BJ (cell line): Measurements from ENCODE around the gene FBXW5. TPM values are rescaled to one million over a fixed set of nuclear protein-coding genes. Genes with fewer than 3 reads are reported as not detected.

Experiments used
- CTCF ChIA-PET: fragments of 350-600 bp; formaldehyde crosslinking; extraction: SDS; loops from one replicate; lab custom pipeline; 2021; ENCODE audit warnings: antibody characterized with exemption, inconsistent platforms; lab: Yijun Ruan, JAX
- POLR2A ChIA-PET: fragments of 300-600 bp; sonication (Branson Sonifier 250); formaldehyde crosslinking; extraction: SDS; loops from one replicate; lab custom pipeline; 2021; ENCODE audit warnings: antibody characterized with exemption; lab: Charles Lee
- DNase-seq: peaks from one replicate; pipeline ENCODE4 v3.0.0-alpha.2; 2011; ENCODE audit warnings: low read depth
- H3K27me3 ChIP-seq: 2 replicates; pipeline ENCODE4 v1.6.0; 2011; ENCODE audit warnings: low read length; ENCODE audit not compliant: control insufficient read depth, insufficient read depth
- H3K36me3 ChIP-seq: 2 replicates; pipeline ENCODE4 v1.5.1; 2011; ENCODE audit warnings: low read length; ENCODE audit not compliant: control insufficient read depth, insufficient read depth
- H3K4me3 ChIP-seq: 2 replicates; pipeline ENCODE4 v1.5.1; 2011; ENCODE audit warnings: low read depth, mild to moderate bottlenecking, control low read depth, low read length
- polyA plus RNA-seq: library from polyadenylated mRNA; depleted of rRNA; stranded (reverse); fragments of >200 nt; gene quantifications from 2 replicates; pipeline ENCODE4 v1.2.3, GENCODE V29; 2011
- TF ChIP-seq, protein P1 (sequence below): IDR thresholded peaks from 2 replicates; pipeline ENCODE4 v1.5.1; 2011; ENCODE audit warnings: low read depth, mild to moderate bottlenecking, control low read depth, inconsistent platforms, low read length, moderate library complexity; ENCODE audit not compliant: insufficient read depth

Gene FBXW5
- polyA plus RNA-seq, 1 experiment = 71.9 TPM

DNA sequence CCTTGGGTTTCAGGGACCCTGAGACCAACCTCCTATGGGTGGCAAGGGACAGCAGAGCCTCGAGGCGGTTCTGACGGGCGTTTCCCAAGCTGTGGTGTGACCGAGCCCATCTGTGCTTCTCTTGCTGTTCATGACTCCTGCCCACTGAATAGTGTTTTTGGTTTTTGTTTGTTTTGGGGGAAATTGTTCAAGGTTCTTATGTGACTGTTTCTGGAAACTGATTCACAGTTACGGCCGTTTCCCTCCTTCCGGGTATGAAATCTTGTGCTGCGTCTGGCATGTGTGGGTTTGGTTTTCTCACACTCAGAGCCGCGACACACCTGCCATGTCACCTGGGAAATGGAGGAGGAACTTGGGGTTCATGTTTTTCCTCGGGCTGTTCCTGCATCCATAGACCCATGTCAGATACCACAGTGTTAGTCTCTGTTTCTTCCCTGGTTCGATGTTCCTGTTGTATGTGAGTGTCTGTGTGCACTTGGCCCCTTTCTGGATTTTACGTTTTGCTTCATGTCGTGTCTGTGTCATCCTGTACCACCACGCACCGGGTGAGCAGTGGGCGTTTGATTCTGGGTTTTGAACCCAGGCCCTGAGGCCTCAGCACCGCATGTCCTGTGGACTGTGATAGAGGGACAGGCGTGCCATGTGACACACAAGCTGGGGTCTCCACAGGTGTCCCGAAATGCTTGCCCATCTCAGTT, 28.8 kb downstream of the FBXW5 start:
- H3K4me3 ChIP-seq = no peak overlapping the region
- DNase-seq = no peak
- H3K36me3 ChIP-seq = peaks cover 34% of the 10 kb centered on the region

DNA sequence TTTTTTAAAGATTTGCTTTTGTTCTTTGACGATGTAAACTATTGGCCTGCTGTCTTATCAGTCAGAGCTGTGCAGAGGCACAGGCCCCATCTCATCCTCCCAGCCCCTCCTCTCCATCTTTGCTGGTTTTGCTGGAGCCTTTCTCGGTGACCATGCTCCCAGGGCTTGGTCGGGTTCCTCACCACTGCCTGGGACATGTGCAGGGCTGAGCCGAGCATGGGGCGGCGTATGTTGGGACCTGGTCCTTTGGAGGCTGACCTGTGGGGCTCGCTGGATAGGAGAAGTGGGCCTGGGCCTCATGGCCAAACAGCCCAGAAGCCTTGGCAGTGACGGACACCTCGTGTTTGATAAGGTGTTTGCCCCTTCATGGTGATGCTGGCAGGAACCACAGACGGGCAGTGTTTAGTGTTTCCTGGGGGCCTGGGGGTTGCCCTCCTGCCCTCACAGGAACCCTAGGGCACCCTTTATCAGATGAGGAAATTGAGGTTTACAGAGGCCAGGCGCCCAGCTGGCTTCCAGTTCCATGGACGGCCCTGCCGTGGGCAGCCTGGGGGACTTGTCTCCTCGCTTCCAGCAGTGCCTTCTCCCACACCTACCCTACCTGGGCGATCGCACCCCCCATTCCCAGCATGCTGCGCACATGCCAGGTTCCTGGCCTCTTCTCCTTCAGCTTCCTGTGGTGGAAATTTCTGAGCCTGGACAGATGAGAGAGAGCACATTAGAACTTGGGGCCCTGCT, 30.7 kb downstream of the FBXW5 start:
- CTCF ChIA-PET = no interaction called here
- DNase-seq = no peak
- Histone ChIP-seq H3K4me3 (no peak overlapping the region), H3K27me3 (no peaks in the 10 kb centered on the region), H3K36me3 (peaks cover 27% of the 10 kb centered on the region)
- TF ChIP-seq, protein P1, sequence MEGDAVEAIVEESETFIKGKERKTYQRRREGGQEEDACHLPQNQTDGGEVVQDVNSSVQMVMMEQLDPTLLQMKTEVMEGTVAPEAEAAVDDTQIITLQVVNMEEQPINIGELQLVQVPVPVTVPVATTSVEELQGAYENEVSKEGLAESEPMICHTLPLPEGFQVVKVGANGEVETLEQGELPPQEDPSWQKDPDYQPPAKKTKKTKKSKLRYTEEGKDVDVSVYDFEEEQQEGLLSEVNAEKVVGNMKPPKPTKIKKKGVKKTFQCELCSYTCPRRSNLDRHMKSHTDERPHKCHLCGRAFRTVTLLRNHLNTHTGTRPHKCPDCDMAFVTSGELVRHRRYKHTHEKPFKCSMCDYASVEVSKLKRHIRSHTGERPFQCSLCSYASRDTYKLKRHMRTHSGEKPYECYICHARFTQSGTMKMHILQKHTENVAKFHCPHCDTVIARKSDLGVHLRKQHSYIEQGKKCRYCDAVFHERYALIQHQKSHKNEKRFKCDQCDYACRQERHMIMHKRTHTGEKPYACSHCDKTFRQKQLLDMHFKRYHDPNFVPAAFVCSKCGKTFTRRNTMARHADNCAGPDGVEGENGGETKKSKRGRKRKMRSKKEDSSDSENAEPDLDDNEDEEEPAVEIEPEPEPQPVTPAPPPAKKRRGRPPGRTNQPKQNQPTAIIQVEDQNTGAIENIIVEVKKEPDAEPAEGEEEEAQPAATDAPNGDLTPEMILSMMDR = no peak
- POLR2A ChIA-PET = no interaction called here

More for the DNA sequence above, 28.8 kb downstream of the FBXW5 start:
- TF ChIP-seq, protein P1 = no peak
- CTCF ChIA-PET = interaction anchor here (0.8 kb wide), 1 partner anchor 35 kb away, joined by 3 read pairs; no protein-coding TSS in a partner anchor
- H3K27me3 ChIP-seq = no peaks in the 10 kb centered on the region
- POLR2A ChIA-PET = no interaction called here

DNA sequence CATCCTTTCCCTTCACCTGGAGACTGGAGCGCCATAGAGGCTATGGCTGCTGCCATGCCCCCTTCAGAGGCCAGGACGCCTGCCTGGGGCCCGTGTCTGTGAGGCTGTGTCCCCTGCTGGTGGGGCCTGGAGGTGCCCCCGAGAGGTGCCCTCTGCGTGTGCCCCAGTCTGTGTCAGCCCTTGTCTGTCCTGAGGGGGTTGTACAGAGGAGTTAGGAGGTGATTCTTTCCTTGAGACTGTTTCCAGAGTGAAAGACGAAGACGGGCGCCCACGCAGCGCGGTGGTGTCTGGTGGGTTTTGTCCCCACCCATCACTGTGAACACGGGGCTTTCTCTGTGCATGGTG, 33.7 kb downstream of the FBXW5 start:
- peaks cover 20% of the 10 kb centered on the region for H3K36me3 ChIP-seq
- no peak for DNase-seq
- H3K4me3 ChIP-seq = no peak overlapping the region
- ChIA-PET CTCF (interaction anchor here (0.7 kb wide), 1 partner anchor 16 kb away, joined by 3 read pairs; no protein-coding TSS in a partner anchor), POLR2A (no interaction called here)
- H3K27me3 ChIP-seq = no peaks in the 10 kb centered on the region
- TF ChIP-seq, protein P1 = no peak

DNA sequence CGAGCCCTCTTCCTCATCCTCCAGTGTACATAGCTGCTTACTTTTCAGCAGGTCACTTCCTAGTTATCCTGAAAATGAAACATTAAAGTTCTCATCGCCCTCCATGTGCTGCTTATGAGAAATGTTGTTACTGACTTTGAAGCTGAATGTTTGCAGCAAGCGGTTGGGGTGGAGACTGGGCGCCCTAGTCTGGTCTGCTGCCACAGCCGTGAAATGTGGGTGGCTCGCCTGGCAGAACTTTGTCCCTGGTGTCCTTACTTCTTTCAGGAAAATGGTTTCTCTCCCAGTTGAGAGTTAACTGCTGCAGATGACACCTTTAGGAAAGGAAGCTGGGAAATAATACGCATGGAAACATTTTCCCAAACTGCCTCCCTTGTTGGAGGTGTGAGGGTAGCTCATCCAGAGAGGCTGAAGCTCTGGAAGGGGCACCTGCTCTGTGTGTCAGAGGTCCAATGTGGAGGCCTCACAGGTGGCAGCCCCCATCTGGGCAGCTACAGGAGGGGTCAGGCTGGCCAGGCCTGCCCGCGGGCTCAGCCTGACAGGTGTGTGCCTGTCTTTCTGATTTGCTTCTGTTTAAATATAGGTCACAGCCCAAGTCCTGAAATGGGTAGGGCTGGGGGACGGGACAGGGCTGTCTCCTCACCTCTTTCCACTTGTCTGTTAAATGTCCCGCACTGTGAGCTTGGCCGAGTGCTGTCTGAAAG, 34.2 kb downstream of the FBXW5 start:
- TF ChIP-seq, protein P1 = no peak
- no peak overlapping the region for H3K4me3 ChIP-seq
- POLR2A ChIA-PET = no interaction called here
- H3K27me3 ChIP-seq = no peaks in the 10 kb centered on the region
- CTCF ChIA-PET = interaction anchor here (0.7 kb wide), 1 partner anchor 16 kb away, joined by 3 read pairs; no protein-coding TSS in a partner anchor
- DNase-seq = no peak
- H3K36me3 ChIP-seq = peaks cover 17% of the 10 kb centered on the region
